ENCODE results near the gene SCAP. TPM values are rescaled to one million over a fixed set of nuclear protein-coding genes. Genes with fewer than 3 reads are reported as not detected.

The SCAP gene
- total RNA-seq, 2 experiments from 2014 or later: 45.1 to 52.2 TPM

DNA sequence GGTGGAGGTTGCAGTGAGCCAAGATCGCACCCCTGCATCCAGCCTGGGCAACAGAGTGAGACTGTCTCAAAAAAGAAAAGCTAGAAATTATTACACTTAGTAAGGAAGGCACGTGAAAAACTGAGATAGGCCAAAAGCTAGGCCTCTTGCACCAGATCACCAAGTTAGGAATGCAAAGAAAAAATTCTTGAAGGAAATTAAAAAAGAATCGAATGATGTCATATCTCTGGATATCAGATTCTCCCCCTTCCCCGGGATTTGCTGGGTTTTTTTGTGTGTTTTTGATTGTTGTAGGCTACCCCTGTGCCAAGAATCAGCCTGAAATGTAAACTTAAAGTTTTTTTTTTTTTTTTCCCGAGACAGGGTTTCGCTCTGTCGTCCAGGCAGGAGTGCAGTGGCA is 77.5 kb downstream of the SCAP start:
- Mint-ChIP-seq H3K9me3 (no peaks in the 10 kb centered on the region), H3K4me3 (no peak overlapping the region), H3K27me3 (no peaks in the 10 kb centered on the region), H3K36me3 (ENCODE audit: low read depth) (peaks cover 4% of the 10 kb centered on the region), H3K27ac (no peak overlapping the region), H3K4me1 (ENCODE audit: low read depth) (peaks cover 21% of the 10 kb centered on the region)
- ATAC-seq (no peak), DNase-seq (no peak)
- TF ChIP-seq, protein P1, sequence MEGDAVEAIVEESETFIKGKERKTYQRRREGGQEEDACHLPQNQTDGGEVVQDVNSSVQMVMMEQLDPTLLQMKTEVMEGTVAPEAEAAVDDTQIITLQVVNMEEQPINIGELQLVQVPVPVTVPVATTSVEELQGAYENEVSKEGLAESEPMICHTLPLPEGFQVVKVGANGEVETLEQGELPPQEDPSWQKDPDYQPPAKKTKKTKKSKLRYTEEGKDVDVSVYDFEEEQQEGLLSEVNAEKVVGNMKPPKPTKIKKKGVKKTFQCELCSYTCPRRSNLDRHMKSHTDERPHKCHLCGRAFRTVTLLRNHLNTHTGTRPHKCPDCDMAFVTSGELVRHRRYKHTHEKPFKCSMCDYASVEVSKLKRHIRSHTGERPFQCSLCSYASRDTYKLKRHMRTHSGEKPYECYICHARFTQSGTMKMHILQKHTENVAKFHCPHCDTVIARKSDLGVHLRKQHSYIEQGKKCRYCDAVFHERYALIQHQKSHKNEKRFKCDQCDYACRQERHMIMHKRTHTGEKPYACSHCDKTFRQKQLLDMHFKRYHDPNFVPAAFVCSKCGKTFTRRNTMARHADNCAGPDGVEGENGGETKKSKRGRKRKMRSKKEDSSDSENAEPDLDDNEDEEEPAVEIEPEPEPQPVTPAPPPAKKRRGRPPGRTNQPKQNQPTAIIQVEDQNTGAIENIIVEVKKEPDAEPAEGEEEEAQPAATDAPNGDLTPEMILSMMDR (IDR thresholded peaks at IDR 0.05): no peak
- CTCF ChIA-PET: interaction anchor here (1.2 to 1.6 kb wide), 2 partner anchors 21 to 23 kb away, joined by 3 to 4 read pairs; no protein-coding TSS in a partner anchor
- POLR2A ChIA-PET: interaction anchor here (1.6 kb wide), 1 partner anchor 13 kb away, joined by 4 read pairs; no protein-coding TSS in a partner anchor
- intact Hi-C loops (cut with micrococcal nuclease): no loop called here

DNA sequence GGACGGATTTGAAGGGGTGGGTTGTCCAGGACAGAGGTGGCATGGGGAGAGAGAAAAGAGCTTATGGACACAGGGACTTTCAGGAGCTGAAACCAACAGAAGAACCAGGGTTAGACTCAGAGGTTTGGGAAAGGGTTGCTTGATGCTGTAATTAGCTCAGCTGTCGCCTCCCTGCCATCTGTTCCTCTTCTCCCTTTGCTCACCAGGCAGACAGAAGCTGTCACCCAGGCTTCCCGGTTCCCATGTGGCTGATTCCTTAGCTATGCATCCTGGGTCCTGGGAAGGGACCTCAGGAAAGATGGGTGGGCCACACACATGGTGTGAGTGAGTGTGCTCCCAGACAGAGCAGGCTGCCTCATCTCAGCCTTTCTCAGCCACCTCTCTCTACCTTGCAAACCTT is 80.9 kb downstream of the SCAP start:
- CTCF ChIA-PET: interaction anchor here (1.0 to 1.6 kb wide), 3 partner anchors 9 to 431 kb away, joined by 3 to 4 read pairs (median 4); no protein-coding TSS in a partner anchor
- Mint-ChIP-seq H3K4me1 (ENCODE audit: low read depth) (peaks cover 27% of the 10 kb centered on the region), H3K27ac (no peak overlapping the region)

DNA sequence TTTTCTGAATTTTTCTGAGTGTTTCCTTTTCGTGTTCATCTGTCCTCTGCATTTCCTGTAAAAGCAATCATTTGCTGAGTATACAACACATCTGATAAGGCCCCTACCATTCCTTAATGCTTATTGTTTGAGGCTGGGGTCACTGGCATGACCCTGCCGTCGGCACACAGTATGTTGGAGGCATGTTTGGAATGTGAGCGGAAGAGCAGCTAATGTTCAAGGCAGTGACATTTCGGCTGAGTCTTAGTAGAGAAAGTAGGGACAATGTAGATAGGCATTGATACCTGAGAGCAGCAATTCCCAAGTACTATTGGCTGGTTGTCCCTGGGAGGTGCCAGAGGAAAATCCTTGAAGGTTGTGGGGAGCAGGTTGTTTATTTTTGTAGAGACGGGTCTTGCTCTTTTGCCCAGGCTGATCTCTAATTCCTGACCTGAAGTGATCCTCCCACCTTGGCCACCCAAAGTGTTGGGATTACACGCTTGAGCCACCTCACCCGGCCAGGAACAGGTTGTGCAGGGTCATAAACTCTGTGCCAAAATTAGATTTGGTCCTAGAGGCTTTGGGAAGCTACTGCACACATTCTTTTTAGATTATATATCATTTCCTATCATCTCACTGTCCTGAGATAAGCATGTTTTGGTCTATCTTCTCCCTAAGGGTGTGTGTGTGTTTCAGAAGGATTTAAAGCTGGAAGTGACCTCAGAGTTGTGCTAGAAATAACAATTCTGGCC is 81.4 kb downstream of the SCAP start:
- ChIA-PET POLR2A (no interaction called here), CTCF (interaction anchor here (0.8 to 1.2 kb wide), 3 partner anchors 9 to 431 kb away, joined by 3 to 4 read pairs (median 4); partner anchors contain the start of gene PTPN23)
- H3K27me3 Mint-ChIP-seq: no peaks in the 10 kb centered on the region
- H3K27ac Mint-ChIP-seq: peak overlapping the region; percentile 6
- peaks cover 3% of the 10 kb centered on the region for H3K36me3 Mint-ChIP-seq (ENCODE audit: low read depth)
- intact Hi-C loops (cut with micrococcal nuclease): no loop called here
- ATAC-seq (no peak), DNase-seq (no peak)
- no peak overlapping the region for H3K4me3 Mint-ChIP-seq
- peaks cover 27% of the 10 kb centered on the region for H3K4me1 Mint-ChIP-seq (ENCODE audit: low read depth)
- no peaks in the 10 kb centered on the region for H3K9me3 Mint-ChIP-seq
- TF ChIP-seq, protein P1 (IDR thresholded peaks at IDR 0.05): no peak

More for the DNA sequence above, 80.9 kb downstream of the SCAP start:
- POLR2A ChIA-PET: no interaction called here
- TF ChIP-seq, protein P1 (IDR thresholded peaks at IDR 0.05): no peak
- H3K27me3 Mint-ChIP-seq: no peaks in the 10 kb centered on the region
- no peak overlapping the region for H3K4me3 Mint-ChIP-seq
- peaks cover 4% of the 10 kb centered on the region for H3K36me3 Mint-ChIP-seq (ENCODE audit: low read depth)
- no peaks in the 10 kb centered on the region for H3K9me3 Mint-ChIP-seq
- intact Hi-C loops (cut with micrococcal nuclease): no loop called here
- ATAC-seq: no peak
- DNase-seq: no peak

DNA sequence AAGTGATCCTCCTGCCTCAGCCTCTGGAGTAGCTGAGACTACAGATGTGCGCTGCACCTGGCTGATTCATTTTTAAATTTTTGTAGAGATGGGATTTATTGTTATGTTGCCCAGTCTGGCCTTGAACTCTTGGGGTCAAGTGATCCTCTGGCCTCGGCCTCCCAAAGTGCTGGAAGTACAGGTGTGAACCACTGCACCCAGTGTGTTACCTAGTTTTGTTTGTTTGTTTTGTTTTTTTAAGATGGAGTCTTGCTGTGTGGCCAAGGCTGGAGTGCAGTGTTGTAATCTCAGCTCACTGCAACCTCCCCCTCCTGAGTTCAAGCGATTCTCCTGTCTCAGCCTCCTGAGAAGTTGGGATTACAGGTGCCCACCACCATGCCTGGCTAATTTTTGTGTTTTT is 82.8 kb downstream of the SCAP start:
- ChIA-PET CTCF (interaction anchor here (0.8 to 1.6 kb wide), 3 partner anchors 9 to 29 kb away, joined by 3 read pairs; no protein-coding TSS in a partner anchor), POLR2A (no interaction called here)
- H3K36me3 Mint-ChIP-seq (ENCODE audit: low read depth): peaks cover 2% of the 10 kb centered on the region
- no peak overlapping the region for H3K4me3 Mint-ChIP-seq
- no peaks in the 10 kb centered on the region for H3K27me3 Mint-ChIP-seq
- intact Hi-C loops (cut with micrococcal nuclease): no loop called here
- H3K27ac Mint-ChIP-seq: no peak overlapping the region
- DNase-seq (no peak), ATAC-seq (no peak)
- H3K4me1 Mint-ChIP-seq (ENCODE audit: low read depth): peaks cover 30% of the 10 kb centered on the region
- no peaks in the 10 kb centered on the region for H3K9me3 Mint-ChIP-seq
- TF ChIP-seq, protein P1 (IDR thresholded peaks at IDR 0.05): no peak

DNA sequence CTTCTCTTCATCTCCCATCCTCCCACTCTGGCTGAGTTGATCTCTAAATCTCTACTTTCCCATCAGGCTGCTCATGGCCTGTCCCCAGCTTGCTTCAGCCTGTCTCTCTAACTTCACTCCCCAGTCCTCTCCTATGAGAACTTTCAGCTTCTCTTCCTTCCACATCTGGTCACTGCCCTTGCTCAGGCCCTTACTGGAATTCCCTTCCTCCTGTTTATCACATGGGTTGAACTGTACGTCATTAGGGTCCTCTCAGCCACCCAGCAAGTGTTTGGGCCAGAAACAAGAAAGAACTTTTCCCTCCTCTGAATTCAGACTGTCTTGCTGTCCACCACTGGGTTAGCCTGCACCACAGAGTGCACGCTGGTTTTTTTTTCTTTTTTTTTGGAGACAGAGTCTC is 89.9 kb downstream of the SCAP start:
- DNase-seq (no peak), ATAC-seq (no peak)
- Mint-ChIP-seq H3K27ac (peak overlapping the region; percentile 31), H3K27me3 (no peaks in the 10 kb centered on the region), H3K4me3 (no peak overlapping the region), H3K9me3 (no peaks in the 10 kb centered on the region), H3K4me1 (ENCODE audit: low read depth) (peaks cover 40% of the 10 kb centered on the region), H3K36me3 (ENCODE audit: low read depth) (peaks cover 17% of the 10 kb centered on the region)
- POLR2A ChIA-PET: no interaction called here
- intact Hi-C loops (cut with micrococcal nuclease): no loop called here
- TF ChIP-seq, protein P1 (IDR thresholded peaks at IDR 0.05): no peak
- CTCF ChIA-PET: interaction anchor here (1.7 kb wide), 1 partner anchor 9 kb away, joined by 4 read pairs; no protein-coding TSS in a partner anchor

Data from activated CD8-positive, alpha-beta T cell treated with anti-CD3 and anti-CD28 coated beads for 36 hours (primary cell).